HL-60 (cell line): ENCODE measurements around the gene BPTF.
"Not testable (repeated sequence)": the region's sequence is repeated elsewhere in the genome, so short reads cannot be mapped to it uniquely, and the experiment has no call there.

Source experiments
- GABPA ChIP-seq: IDR thresholded peaks from 2 replicates; pipeline ENCODE4 v1.6.1; 2012; ENCODE audit warnings: low read depth
- POLR2AphosphoS5 ChIP-seq: IDR thresholded peaks from 2 replicates; pipeline ENCODE4 v1.6.1; 2012; ENCODE audit warnings: low read depth
- REST ChIP-seq: IDR thresholded peaks from 2 replicates; pipeline ENCODE4 v1.6.1; 2012; ENCODE audit warnings: low read depth; ENCODE audit not compliant: insufficient replicate concordance
- SPI1 ChIP-seq: IDR thresholded peaks from 2 replicates; pipeline ENCODE4 v1.6.1; 2012; ENCODE audit warnings: low read depth, mild to moderate bottlenecking, borderline replicate concordance
- TF ChIP-seq, protein P1 (sequence below): IDR thresholded peaks from one replicate; pipeline ENCODE4 v1.5.1; 2011; ENCODE audit warnings: low read length, control low read depth, inconsistent platforms; ENCODE audit not compliant: insufficient read depth

DNA sequence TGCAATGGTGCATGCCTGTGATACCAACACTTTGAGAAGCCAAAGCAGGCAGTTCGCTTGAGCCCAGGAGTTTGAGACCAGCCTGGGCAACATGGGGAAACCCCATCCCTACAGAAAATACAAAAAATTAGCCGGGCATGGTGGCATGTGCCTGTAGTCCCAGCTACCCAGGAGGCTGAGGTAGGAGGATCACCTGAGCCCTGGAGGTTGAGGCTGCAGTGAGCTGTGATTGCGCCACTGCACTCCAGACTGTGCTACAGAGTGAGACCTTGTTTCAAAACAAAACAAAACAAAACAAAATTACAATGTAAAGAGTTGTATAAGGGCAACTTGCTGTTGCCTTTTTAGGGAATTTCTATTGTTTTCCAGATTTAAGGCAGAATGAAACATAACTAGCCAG, 155.6 kb downstream of the BPTF start:
- TF ChIP-seq, protein P1, sequence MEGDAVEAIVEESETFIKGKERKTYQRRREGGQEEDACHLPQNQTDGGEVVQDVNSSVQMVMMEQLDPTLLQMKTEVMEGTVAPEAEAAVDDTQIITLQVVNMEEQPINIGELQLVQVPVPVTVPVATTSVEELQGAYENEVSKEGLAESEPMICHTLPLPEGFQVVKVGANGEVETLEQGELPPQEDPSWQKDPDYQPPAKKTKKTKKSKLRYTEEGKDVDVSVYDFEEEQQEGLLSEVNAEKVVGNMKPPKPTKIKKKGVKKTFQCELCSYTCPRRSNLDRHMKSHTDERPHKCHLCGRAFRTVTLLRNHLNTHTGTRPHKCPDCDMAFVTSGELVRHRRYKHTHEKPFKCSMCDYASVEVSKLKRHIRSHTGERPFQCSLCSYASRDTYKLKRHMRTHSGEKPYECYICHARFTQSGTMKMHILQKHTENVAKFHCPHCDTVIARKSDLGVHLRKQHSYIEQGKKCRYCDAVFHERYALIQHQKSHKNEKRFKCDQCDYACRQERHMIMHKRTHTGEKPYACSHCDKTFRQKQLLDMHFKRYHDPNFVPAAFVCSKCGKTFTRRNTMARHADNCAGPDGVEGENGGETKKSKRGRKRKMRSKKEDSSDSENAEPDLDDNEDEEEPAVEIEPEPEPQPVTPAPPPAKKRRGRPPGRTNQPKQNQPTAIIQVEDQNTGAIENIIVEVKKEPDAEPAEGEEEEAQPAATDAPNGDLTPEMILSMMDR: not testable (repeated sequence)
- not testable (repeated sequence) for TF ChIP-seq POLR2AphosphoS5, REST, SPI1, GABPA
